Epithelial cell of esophagus (primary cell): Measurements from ENCODE around the gene ANXA11.
A peak's percentile ranks its signal among the peaks of the same experiment; 100 is the strongest.
"Not testable (repeated sequence)": the region's sequence is repeated elsewhere in the genome, so short reads cannot be mapped to it uniquely, and the experiment has no call there.

Source experiments
- DNase-seq: peaks from one replicate; pipeline ENCODE4 v3.0.0; 2010; ENCODE audit warnings: low read depth
- H3K4me3 ChIP-seq: 2 replicates; pipeline ENCODE4 v1.5.1; 2011; ENCODE audit warnings: mild to moderate bottlenecking, low read length, control low read depth
- TF ChIP-seq, protein P1 (sequence below): IDR thresholded peaks from 2 replicates; pipeline ENCODE4 v1.5.1; 2011; ENCODE audit warnings: low read depth, mild to moderate bottlenecking, low read length, control low read depth, inconsistent platforms; ENCODE audit not compliant: insufficient read depth; ENCODE audit errors: missing control alignments

ANXA11 gene

DNA sequence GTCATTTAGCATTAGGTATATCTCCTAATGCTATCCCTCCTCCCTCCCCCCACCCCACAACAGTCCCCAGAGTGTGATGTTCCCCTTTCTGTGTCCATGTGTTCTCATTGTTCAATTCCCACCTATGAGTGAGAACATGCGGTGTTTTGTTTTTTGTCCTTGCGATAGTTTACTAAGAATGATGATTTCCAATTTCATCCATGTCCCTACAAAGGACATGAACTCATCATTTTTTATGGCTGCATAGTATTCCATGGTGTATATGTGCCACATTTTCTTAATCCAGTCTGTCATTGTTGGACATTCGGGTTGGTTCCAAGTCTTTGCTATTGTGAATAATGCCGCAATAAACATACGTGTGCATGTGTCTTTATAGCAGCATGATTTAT lies 17.7 kb upstream of the ANXA11 start:
- DNase-seq, H3K4me3 ChIP-seq: not testable (repeated sequence)

DNA sequence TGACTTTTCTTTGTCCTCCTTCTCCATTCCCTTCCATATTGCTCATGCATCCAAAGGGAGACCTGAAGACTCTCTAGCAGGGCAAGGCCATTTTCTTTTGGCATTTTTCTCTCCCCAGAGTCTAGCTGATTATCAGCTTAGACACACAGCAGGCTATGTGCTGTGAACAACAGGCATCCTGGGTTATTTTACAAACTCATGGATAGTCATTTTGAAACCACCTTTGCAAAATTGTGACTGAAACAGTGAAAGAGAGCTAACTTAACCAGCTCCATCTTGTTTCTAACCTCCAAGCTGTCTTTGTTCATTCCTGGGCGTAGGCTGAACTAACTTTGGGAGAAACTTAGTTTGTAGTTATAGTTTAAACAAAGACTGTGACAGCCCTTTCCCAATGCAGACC lies 13.5 kb upstream of the ANXA11 start:
- not testable (repeated sequence) for DNase-seq, H3K4me3 ChIP-seq

DNA sequence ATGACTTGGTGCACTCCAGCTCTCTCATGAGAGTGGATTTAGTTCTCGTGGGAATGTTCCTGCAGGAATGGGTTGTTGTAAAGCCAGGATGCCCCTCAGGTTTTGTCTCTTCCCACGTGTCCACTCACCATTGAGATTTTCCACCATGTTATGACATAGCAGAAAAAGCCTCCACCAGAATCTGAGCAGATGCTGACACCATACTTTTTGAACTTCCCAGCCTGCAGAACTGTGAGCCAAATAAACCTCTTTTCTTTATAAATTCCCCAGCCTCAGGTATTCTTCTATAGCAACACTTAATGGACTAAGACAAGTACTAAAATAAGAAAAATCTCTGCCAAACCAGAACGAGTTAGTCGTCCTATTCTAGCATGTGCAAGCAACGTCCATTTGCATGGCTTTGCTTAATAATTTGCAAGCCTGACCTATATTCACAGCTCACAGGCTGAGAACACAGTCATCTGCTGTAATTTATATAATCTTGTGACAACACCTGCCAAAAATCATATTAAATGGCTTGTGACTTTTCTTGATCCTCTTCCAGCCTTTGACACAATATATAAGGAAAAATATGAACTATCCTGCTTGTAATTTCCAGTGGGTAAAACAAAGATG lies 9.1 kb upstream of the ANXA11 start:
- not testable (repeated sequence) for DNase-seq, H3K4me3 ChIP-seq

DNA sequence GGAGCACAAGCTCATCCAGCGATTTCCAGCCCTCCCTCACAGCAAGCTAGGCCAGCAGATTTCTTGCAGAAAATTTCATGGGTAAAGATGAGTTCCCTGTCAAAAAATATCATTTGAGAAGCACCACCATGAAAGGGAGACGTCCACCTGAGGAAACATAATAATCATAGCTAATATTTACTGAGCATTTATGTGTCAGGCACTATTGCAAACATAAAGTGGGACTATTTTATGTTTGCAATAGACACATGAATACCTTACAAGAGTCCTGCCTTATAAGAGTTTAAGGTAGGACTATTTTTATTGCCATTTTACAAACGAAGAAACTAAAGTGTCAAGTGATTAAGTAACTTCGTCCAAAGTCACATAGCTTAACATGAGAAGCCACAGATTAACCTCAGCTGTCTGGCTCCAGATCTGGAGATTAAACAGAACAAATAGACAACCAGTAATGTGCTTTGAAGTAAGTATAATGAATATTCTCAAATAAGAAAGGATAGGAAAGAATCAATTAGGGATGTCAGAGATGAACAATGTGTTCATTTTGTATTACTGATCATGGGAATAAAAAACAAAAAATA lies 7.3 kb upstream of the ANXA11 start:
- DNase-seq, H3K4me3 ChIP-seq: not testable (repeated sequence)

DNA sequence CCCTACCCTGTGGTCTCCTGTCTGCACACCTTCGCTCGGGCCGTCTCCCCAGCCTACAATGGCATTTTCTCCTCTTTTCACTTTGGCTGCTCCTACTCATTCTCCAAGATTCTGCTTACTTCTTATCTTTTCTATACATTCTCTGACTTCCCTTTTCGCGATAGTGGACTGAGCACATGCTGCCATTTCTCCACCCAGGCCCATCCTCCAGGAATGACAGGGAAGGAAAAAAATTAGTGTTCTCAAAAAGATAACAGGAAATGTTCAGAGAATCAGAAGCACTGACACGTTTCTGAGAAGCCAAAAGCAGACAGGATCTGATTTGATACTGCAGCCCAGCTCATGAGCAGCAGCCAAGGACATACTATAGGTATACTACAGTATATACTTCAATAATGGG lies 6.4 kb upstream of the ANXA11 start:
- H3K4me3 ChIP-seq, result no peak overlapping the region
- no peak for DNase-seq
- TF ChIP-seq, protein P1, sequence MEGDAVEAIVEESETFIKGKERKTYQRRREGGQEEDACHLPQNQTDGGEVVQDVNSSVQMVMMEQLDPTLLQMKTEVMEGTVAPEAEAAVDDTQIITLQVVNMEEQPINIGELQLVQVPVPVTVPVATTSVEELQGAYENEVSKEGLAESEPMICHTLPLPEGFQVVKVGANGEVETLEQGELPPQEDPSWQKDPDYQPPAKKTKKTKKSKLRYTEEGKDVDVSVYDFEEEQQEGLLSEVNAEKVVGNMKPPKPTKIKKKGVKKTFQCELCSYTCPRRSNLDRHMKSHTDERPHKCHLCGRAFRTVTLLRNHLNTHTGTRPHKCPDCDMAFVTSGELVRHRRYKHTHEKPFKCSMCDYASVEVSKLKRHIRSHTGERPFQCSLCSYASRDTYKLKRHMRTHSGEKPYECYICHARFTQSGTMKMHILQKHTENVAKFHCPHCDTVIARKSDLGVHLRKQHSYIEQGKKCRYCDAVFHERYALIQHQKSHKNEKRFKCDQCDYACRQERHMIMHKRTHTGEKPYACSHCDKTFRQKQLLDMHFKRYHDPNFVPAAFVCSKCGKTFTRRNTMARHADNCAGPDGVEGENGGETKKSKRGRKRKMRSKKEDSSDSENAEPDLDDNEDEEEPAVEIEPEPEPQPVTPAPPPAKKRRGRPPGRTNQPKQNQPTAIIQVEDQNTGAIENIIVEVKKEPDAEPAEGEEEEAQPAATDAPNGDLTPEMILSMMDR, result no peak

DNA sequence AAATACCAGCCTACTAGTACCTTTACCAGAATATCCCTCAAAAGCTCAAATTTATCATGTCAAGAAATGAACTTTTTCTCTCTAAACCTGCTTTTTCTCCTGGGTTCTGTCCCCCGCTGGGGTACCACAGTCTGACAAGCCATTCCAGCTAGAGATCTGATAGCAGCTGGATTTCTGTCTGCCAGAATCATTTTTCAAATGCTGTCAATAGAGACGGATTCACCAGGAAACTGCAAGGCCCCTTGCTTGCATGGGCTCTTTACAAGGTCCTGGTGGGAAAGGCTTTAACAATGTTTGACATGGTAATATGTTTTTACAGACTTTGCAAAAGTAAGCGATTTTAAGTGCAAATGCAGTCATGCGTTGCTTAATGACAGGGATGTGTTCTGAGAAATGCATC lies 4.9 kb upstream of the ANXA11 start:
- H3K4me3 ChIP-seq, result no peak overlapping the region
- DNase-seq, result no peak
- TF ChIP-seq, protein P1, result no peak

DNA sequence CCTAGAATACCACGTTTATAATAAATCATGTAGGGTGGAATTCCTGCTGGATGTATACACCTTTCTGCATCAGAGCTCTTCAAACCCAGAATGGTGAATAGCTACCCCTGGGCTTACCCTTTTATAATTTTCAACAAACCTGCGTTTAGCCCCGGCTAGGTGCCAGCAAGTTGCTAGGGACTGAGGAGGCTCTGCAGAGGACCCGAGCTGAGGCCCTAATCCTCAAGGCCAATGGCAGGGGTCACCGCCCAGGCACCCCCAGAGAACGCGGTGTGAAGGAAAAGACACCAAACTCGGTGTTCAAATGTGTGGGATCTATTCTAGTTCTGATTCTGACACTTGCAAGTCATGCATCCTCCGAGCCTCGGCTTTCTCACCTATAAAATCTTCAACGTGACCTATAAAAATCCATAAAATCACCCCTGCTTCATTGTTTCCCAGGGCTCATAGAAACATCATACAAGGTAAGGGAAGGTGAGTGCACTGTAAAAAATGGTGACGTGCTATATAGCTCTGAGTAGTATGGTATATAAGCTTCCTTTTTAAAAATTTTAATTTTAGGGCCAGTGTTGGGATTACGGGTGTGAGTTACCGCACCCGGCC lies 2.5 kb upstream of the ANXA11 start:
- DNase-seq, result no peak
- TF ChIP-seq, protein P1, result no peak
- peak overlapping the region; percentile 21 for H3K4me3 ChIP-seq

DNA sequence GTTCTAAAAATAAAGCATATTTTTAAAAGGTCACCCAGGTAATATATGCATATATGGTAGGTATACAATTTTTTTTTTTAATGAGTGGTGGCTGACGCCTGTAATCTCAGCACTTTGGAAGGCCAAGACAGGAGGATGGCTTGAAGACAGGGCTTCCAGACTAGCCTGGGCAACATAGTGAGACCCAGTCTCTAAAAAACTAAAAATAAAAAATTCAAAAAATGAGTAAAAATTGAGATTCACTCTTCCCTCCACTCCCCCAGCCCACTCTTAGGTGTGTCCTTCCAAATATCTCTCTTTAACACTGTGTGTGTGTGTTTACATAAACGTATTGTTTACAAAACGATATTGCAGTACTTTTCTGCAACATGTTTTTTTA lies 929 bp upstream of the ANXA11 start:
- TF ChIP-seq, protein P1, result no peak
- no peak for DNase-seq
- H3K4me3 ChIP-seq, result no peak overlapping the region

DNA sequence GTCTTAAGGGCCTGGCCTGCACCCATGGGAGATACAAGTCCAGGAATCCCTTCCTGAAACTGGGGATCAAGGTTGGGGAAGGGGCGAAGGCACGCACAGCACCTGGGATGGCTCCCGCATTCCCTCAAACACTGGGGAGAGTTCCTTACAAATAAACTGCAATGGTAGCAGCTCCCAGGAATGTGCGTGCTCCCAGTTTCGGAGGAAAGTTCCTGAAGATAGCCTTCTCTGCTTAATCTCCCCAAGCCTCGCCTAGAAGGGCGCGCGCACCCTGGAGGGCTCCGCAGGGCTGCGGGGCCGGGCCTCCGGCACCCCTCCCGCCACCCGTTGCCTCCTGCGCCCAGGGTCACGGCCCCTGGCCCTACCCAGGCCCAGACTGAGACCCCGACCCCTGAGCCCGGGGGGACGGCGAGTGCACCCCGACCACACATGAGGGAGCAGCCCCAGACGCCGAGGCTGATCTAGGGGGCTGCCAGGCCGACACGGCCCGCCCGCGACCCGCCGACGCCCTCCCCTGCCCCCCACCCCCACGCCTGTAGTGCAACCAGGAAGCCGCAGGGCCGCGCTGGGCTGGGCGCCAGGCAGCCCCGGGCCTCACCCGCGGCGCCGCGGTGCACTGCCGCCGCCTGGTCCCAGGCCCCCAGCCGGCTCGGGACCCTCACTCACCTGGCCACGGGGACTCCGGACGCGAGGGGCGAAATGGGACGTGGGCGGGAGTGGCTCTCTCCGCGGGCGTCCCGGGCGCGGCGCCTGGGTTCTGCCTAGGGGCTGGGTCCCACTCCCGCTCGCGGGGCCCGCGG lies 460 bp downstream of the ANXA11 start:
- peak; percentile 48 for DNase-seq
- H3K4me3 ChIP-seq, result peak overlapping the region; percentile 64
- TF ChIP-seq, protein P1, result no peak
